H9 (cell line): ENCODE data around the gene LHFPL5. TPM values are rescaled to one million over a fixed set of nuclear protein-coding genes. Genes with fewer than 3 reads are reported as not detected.
A peak's percentile ranks its signal among the peaks of the same experiment; 100 is the strongest.

Source experiments
- DNase-seq: peaks from one replicate; pipeline ENCODE4 v3.0.0-alpha.2; 2017
- H2AFZ ChIP-seq: one replicate; pipeline ENCODE4 v1.6.1; 2013; ENCODE audit warnings: mild to moderate bottlenecking, low read length, control low read depth, moderate library complexity
- H2AK5ac ChIP-seq: 2 replicates; pipeline ENCODE4 v1.6.1; 2013; ENCODE audit warnings: low read length, control low read depth, mixed read lengths; ENCODE audit not compliant: insufficient read length
- H2BK120ac ChIP-seq: one replicate; pipeline ENCODE4 v1.6.1; 2013; ENCODE audit warnings: low read depth, mild to moderate bottlenecking, low read length, control low read depth, inconsistent platforms; ENCODE audit not compliant: poor library complexity, severe bottlenecking
- H2BK12ac ChIP-seq: 2 replicates; pipeline ENCODE4 v1.6.1; 2013; ENCODE audit warnings: low read length, control low read depth, mixed read lengths, low read depth; ENCODE audit not compliant: insufficient read length
- H2BK15ac ChIP-seq: 2 replicates; pipeline ENCODE4 v1.6.1; 2013; ENCODE audit warnings: low read depth, low read length, control low read depth
- H2BK20ac ChIP-seq: one replicate; pipeline ENCODE4 v1.6.1; 2013; ENCODE audit warnings: low read depth, mild to moderate bottlenecking, low read length, control low read depth, inconsistent platforms; ENCODE audit not compliant: poor library complexity, severe bottlenecking
- H2BK5ac ChIP-seq: 2 replicates; pipeline ENCODE4 v1.6.1; 2013; ENCODE audit warnings: low read length, control low read depth, mixed read lengths; ENCODE audit not compliant: insufficient read length
- H3K14ac ChIP-seq: 2 replicates; pipeline ENCODE4 v1.6.1; 2013; ENCODE audit warnings: low read length, control low read depth; ENCODE audit not compliant: insufficient read depth
- H3K18ac ChIP-seq: 2 replicates; pipeline ENCODE4 v1.6.1; 2013; ENCODE audit warnings: low read depth, mild to moderate bottlenecking, mixed read lengths, low read length, control low read depth; ENCODE audit not compliant: insufficient read length
- H3K23ac ChIP-seq: 2 replicates; pipeline ENCODE4 v1.6.1; 2013; ENCODE audit warnings: low read length, control low read depth, mixed read lengths, low read depth; ENCODE audit not compliant: insufficient read length
- H3K23me2 ChIP-seq: 2 replicates; pipeline ENCODE4 v1.6.1; 2013; ENCODE audit warnings: low read depth, mild to moderate bottlenecking, mixed read lengths, low read length, control low read depth; ENCODE audit not compliant: insufficient read length, poor library complexity, severe bottlenecking
- H3K27ac ChIP-seq: 2 replicates; pipeline ENCODE4 v1.5.1; 2013; ENCODE audit warnings: low read length, control low read depth, mixed read lengths, low read depth; ENCODE audit not compliant: insufficient read length
- H3K27me3 ChIP-seq: 2 replicates; pipeline ENCODE4 v1.6.1; 2013; ENCODE audit warnings: low read length, control low read depth, inconsistent platforms; ENCODE audit not compliant: insufficient read depth
- H3K4ac ChIP-seq: 2 replicates; pipeline ENCODE4 v1.6.1; 2013; ENCODE audit warnings: low read depth, mild to moderate bottlenecking, control low read depth, inconsistent platforms, low read length, moderate library complexity
- H3K4me1 ChIP-seq: 2 replicates; pipeline ENCODE4 v1.6.1; 2013; ENCODE audit warnings: low read length, control low read depth, inconsistent platforms; ENCODE audit not compliant: insufficient read depth
- H3K4me2 ChIP-seq: 2 replicates; pipeline ENCODE4 v1.6.1; 2013; ENCODE audit warnings: low read length, control low read depth, mixed read lengths; ENCODE audit not compliant: insufficient read length, insufficient read depth
- H3K56ac ChIP-seq: 2 replicates; pipeline ENCODE4 v1.6.1; 2013; ENCODE audit warnings: low read depth, mild to moderate bottlenecking, mixed read lengths, low read length, control low read depth; ENCODE audit not compliant: insufficient read length
- H3K79me1 ChIP-seq: 2 replicates; pipeline ENCODE4 v1.6.1; 2013; ENCODE audit warnings: low read depth, mild to moderate bottlenecking, moderate library complexity, low read length, control low read depth, inconsistent platforms; ENCODE audit not compliant: insufficient read depth, poor library complexity, severe bottlenecking
- H3K79me2 ChIP-seq: 2 replicates; pipeline ENCODE4 v1.6.1; 2013; ENCODE audit warnings: low read length, control low read depth, inconsistent platforms; ENCODE audit not compliant: insufficient read depth
- H3K9ac ChIP-seq: 2 replicates; pipeline ENCODE4 v1.6.1; 2013; ENCODE audit warnings: low read length, control low read depth, mixed read lengths; ENCODE audit not compliant: insufficient read length; ENCODE audit errors: extremely low read depth
- H3K9me3 ChIP-seq: one replicate; pipeline ENCODE4 v1.6.1; 2013; ENCODE audit warnings: low read depth, low read length, inconsistent platforms; ENCODE audit not compliant: control insufficient read depth
- H3T11ph ChIP-seq: one replicate; pipeline ENCODE4 v1.6.1; 2013; ENCODE audit warnings: mild to moderate bottlenecking, low read length, control low read depth, inconsistent platforms
- H4K20me1 ChIP-seq: one replicate; pipeline ENCODE4 v1.6.1; 2013; ENCODE audit not compliant: control insufficient read depth, insufficient read length, insufficient read depth
- H4K5ac ChIP-seq: 2 replicates; pipeline ENCODE4 v1.6.1; 2013; ENCODE audit warnings: low read depth, mild to moderate bottlenecking, mixed read lengths, low read length, control low read depth; ENCODE audit not compliant: insufficient read length
- H4K8ac ChIP-seq: replicated peaks from 2 replicates; pipeline ENCODE4 v1.6.1; 2013; ENCODE audit warnings: low read length, control low read depth, mixed read lengths, low read depth; ENCODE audit not compliant: insufficient read length
- H4K91ac ChIP-seq: 2 replicates; pipeline ENCODE4 v1.6.1; 2013; ENCODE audit warnings: low read depth, mild to moderate bottlenecking, moderate library complexity, mixed read lengths, low read length, control low read depth; ENCODE audit not compliant: insufficient read length
- H3K27ac Mint-ChIP-seq, 3 experiments: 2 replicates in 2 of 3; 3 replicates in 1 of 3; pipeline ENCODE4 v1.8.0; 2020 to 2021; ENCODE audit warnings: mixed read lengths in 3 of 3, mild to moderate bottlenecking in 1 of 3, moderate library complexity in 1 of 3
- H3K27me3 Mint-ChIP-seq: 2 replicates; pipeline ENCODE4 v1.8.0; 2021; ENCODE audit warnings: low read depth, mild to moderate bottlenecking, moderate library complexity, mixed read lengths
- H3K36me3 Mint-ChIP-seq, 3 experiments: 2 replicates in 2 of 3; 3 replicates in 1 of 3; pipeline ENCODE4 v1.8.0; 2020 to 2021; ENCODE audit warnings: low read depth in 3 of 3, mixed read lengths in 3 of 3; ENCODE audit not compliant: insufficient read depth in 1 of 3
- H3K4me1 Mint-ChIP-seq, 2 experiments: 2 replicates each; pipeline ENCODE4 v1.8.0; 2020; ENCODE audit warnings: mixed read lengths in 2 of 2
- H3K4me3 Mint-ChIP-seq, 2 experiments: 2 replicates in 1 of 2; 3 replicates in 1 of 2; pipeline ENCODE4 v1.8.0; 2020 to 2021; ENCODE audit warnings: mild to moderate bottlenecking in 2 of 2, mixed read lengths in 2 of 2, moderate library complexity in 1 of 2
- H3K9me3 Mint-ChIP-seq, 2 experiments: 2 replicates in 1 of 2; 3 replicates in 1 of 2; pipeline ENCODE4 v1.8.0; 2020; ENCODE audit warnings: mild to moderate bottlenecking in 2 of 2, mixed read lengths in 2 of 2, moderate library complexity in 1 of 2
- WGBS: extraction: QIAGEN DNeasy Blood & Tissue Kit; methylation state at CpG from one replicate; pipeline ENCODE4 v1.1.7; 2013; ENCODE audit warnings: missing lambda C conversion rate, low lambda C conversion rate, mixed read lengths; ENCODE audit not compliant: insufficient read length; ENCODE audit errors: extremely low coverage; 5-methylcytosine and 5-hydroxymethylcytosine counted together
- total RNA-seq: library from RNA; stranded (reverse); gene quantifications from 2 replicates; pipeline ENCODE4 v1.2.1, GENCODE V29; 2021
- TF ChIP-seq, protein P1 (sequence below): fragments of 200-600 bp; sonication (generic); conservative IDR thresholded peaks from 3 replicates; pipeline ENCODE4 v1.8.0; 2021; ENCODE audit warnings: antibody characterized with exemption, mild to moderate bottlenecking

The LHFPL5 gene
- total RNA-seq, 1 experiment from 2014 or later: not detected

DNA sequence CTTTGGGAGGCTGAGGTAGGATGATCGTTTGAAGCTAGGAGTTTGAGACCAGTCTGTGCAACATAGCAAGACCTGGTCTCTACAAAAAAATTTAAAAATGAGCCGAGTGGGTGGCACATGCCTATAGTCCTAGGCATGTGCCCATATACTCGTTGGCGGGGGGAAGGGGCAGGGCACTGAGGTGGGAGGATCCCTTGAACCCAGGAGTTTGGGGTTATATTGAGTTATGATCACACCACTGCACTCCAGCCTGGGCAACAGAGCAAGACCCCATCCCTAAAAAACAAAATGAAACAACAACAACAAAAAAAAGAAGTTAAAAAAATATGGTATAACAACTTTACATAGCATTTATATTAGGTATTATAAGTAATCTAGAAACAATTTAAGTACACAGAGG is 47.8 kb downstream of the LHFPL5 start:
- DNase-seq: no peak
- H4K91ac ChIP-seq: no peak overlapping the region
- H3K27me3 Mint-ChIP-seq: no peaks in the 10 kb centered on the region
- H3K36me3 Mint-ChIP-seq: peaks cover 67 to 94% (median 89%) of the 10 kb centered on the region in 3 experiments
- no peaks in the 10 kb centered on the region for H4K20me1 ChIP-seq
- no peak overlapping the region for H3K18ac ChIP-seq
- H3K56ac ChIP-seq: no peak overlapping the region
- H3K4me3 Mint-ChIP-seq: no peak overlapping the region
- H3K79me2 ChIP-seq: no peaks in the 10 kb centered on the region
- H3K4ac ChIP-seq: no peak overlapping the region
- no peak overlapping the region for H2BK5ac ChIP-seq
- H2AFZ ChIP-seq: no peak overlapping the region
- peaks cover 5 to 6% of the 10 kb centered on the region in 2 experiments; a peak in 4 of 5 replicates for H3K9me3 Mint-ChIP-seq
- no peak overlapping the region for H3K9ac ChIP-seq
- H3K23me2 ChIP-seq: no peaks in the 10 kb centered on the region
- no peaks in the 10 kb centered on the region for H3K9me3 ChIP-seq
- H3K4me2 ChIP-seq: no peak overlapping the region
- H4K5ac ChIP-seq: no peak overlapping the region
- no peak overlapping the region for H2BK12ac ChIP-seq
- H3K23ac ChIP-seq: no peak overlapping the region
- no peak overlapping the region for H2AK5ac ChIP-seq
- no peak overlapping the region for H2BK15ac ChIP-seq
- TF ChIP-seq, protein P1, sequence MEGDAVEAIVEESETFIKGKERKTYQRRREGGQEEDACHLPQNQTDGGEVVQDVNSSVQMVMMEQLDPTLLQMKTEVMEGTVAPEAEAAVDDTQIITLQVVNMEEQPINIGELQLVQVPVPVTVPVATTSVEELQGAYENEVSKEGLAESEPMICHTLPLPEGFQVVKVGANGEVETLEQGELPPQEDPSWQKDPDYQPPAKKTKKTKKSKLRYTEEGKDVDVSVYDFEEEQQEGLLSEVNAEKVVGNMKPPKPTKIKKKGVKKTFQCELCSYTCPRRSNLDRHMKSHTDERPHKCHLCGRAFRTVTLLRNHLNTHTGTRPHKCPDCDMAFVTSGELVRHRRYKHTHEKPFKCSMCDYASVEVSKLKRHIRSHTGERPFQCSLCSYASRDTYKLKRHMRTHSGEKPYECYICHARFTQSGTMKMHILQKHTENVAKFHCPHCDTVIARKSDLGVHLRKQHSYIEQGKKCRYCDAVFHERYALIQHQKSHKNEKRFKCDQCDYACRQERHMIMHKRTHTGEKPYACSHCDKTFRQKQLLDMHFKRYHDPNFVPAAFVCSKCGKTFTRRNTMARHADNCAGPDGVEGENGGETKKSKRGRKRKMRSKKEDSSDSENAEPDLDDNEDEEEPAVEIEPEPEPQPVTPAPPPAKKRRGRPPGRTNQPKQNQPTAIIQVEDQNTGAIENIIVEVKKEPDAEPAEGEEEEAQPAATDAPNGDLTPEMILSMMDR: no peak
- no CpG with 5 or more reads among the region's 4 CpGs for WGBS
- H3K27ac Mint-ChIP-seq: peak overlapping the region in 2 of 3 experiments; percentile 34 to 72; a peak in 3 of 7 replicates
- no peaks in the 10 kb centered on the region for H3K79me1 ChIP-seq
- H3K14ac ChIP-seq: no peak overlapping the region
- no peak overlapping the region for H4K8ac ChIP-seq
- no peak overlapping the region for H3T11ph ChIP-seq
- peaks cover 3 to 10% of the 10 kb centered on the region in 2 experiments for H3K4me1 Mint-ChIP-seq
- H2BK20ac ChIP-seq: no peak overlapping the region
- H2BK120ac ChIP-seq: no peak overlapping the region
- no peak overlapping the region for H3K27ac ChIP-seq
- no peaks in the 10 kb centered on the region for H3K4me1 ChIP-seq
- H3K27me3 ChIP-seq: no peaks in the 10 kb centered on the region
